ENCODE data around the gene KRT82. TPM values are rescaled to one million over a fixed set of nuclear protein-coding genes. Genes with fewer than 3 reads are reported as not detected.

The KRT82 gene
- total and polyA plus RNA-seq, 12 donors = not detected

GRCh38 chr12:52344111-52344510, 62.0 kb downstream of the KRT82 start:
- Histone ChIP-seq H3K9me3 (replicated peaks in 1 of 3) (no peaks in the 10 kb centered on the region), H3K4me1 (replicated peaks in 1 of 2) (no peaks in the 10 kb centered on the region), H3K27ac (no peak overlapping the region), H3K27me3 (no peaks in the 10 kb centered on the region), H3K4me3 (no peak overlapping the region), H3K36me3 (replicated peaks in 1 of 2) (no peaks in the 10 kb centered on the region)
- TF ChIP-seq POLR2A (IDR thresholded peaks at IDR 0.05) (no peak), CTCF (IDR thresholded peaks at IDR 0.05) (no peak)
- no peak for DNase-seq
- 91 to 95% (median 95%) methylated on average over 7 to 12 of the region's 12 CpGs for WGBS, 4 donors
- intact Hi-C loops (cut with DNase I) = no loop called here

Other genes with a start within 250 kb of the KRT82 start
- 10 to 100 TPM in 1 of 9 donors, 1 to 10 TPM in 7, under 1 TPM in 1; 0.95 to 14.6 (median 5.1) TPM for gene KRT80, start 214.3 kb downstream of the KRT82 start, total RNA-seq
- 1 to 10 TPM; 1.8 to 8.8 (median 2.5) TPM for gene KRT80, start 214.3 kb downstream of the KRT82 start, polyA plus RNA-seq
- 10 to 100 TPM in 2 of 9 donors, 1 to 10 TPM in 6, under 1 TPM in 1; 0.33 to 13.5 (median 7.9) TPM for gene KRT7, start 173.1 kb downstream of the KRT82 start, total RNA-seq
- 10 to 100 TPM in 2 of 3 donors, 1 to 10 TPM in 1; 2.1 to 34.8 (median 12.1) TPM for gene KRT7, start 173.1 kb downstream of the KRT82 start, polyA plus RNA-seq
- 1 to 10 TPM in 5 of 9 donors, under 1 TPM in 3, not detected in 1; 0.69 to 6.2 (median 1.4) TPM for gene KRT86, start 131.7 kb downstream of the KRT82 start, total RNA-seq
- gene KRT86, start 131.7 kb downstream of the KRT82 start, polyA plus RNA-seq = 1 to 10 TPM in 1 of 3 donors, under 1 TPM in 1, not detected in 1; 0.61 to 1.4 TPM
- gene KRT81, start 114.8 kb downstream of the KRT82 start, total RNA-seq = under 1 TPM in 2 of 9 donors, not detected in 7; 0.25 to 0.42 TPM
- gene KRT81, start 114.8 kb downstream of the KRT82 start, polyA plus RNA-seq = not detected
- not detected for gene KRT83, start 84.9 kb downstream of the KRT82 start, total RNA-seq
- gene KRT83, start 84.9 kb downstream of the KRT82 start, polyA plus RNA-seq = not detected
- gene KRT85, start 38.9 kb downstream of the KRT82 start, total RNA-seq = not detected
- gene KRT85, start 38.9 kb downstream of the KRT82 start, polyA plus RNA-seq = not detected
- not detected for gene KRT84, start 20.7 kb downstream of the KRT82 start, total RNA-seq
- gene KRT84, start 20.7 kb downstream of the KRT82 start, polyA plus RNA-seq = not detected
- not detected for gene KRT75, start 28.0 kb upstream of the KRT82 start, total RNA-seq
- not detected for gene KRT75, start 28.0 kb upstream of the KRT82 start, polyA plus RNA-seq
- gene KRT6B, start 45.8 kb upstream of the KRT82 start, total RNA-seq = under 1 TPM in 1 of 9 donors, not detected in 8; 0.25 TPM
- gene KRT6B, start 45.8 kb upstream of the KRT82 start, polyA plus RNA-seq = under 1 TPM in 1 of 3 donors, not detected in 2; 0.20 TPM
- under 1 TPM in 1 of 9 donors, not detected in 8; 0.28 TPM for gene KRT6C, start 67.5 kb upstream of the KRT82 start, total RNA-seq
- gene KRT6C, start 67.5 kb upstream of the KRT82 start, polyA plus RNA-seq = under 1 TPM in 1 of 3 donors, not detected in 2; 0.17 TPM
- gene KRT6A, start 86.9 kb upstream of the KRT82 start, total RNA-seq = 1 to 10 TPM in 1 of 9 donors, under 1 TPM in 1, not detected in 7; 0.28 to 1.1 TPM
- 1 to 10 TPM in 1 of 3 donors, under 1 TPM in 1, not detected in 1; 0.24 to 2.7 TPM for gene KRT6A, start 86.9 kb upstream of the KRT82 start, polyA plus RNA-seq
- gene KRT5, start 114.1 kb upstream of the KRT82 start, total RNA-seq = under 1 TPM in 4 of 9 donors, not detected in 5; 0.11 to 0.88 (median 0.37) TPM
- gene KRT5, start 114.1 kb upstream of the KRT82 start, polyA plus RNA-seq = 1 to 10 TPM in 1 of 3 donors, under 1 TPM in 1, not detected in 1; 0.56 to 4.2 TPM
- not detected for gene KRT71, start 146.8 kb upstream of the KRT82 start, total RNA-seq
- not detected for gene KRT71, start 146.8 kb upstream of the KRT82 start, polyA plus RNA-seq
- gene KRT74, start 167.5 kb upstream of the KRT82 start, total RNA-seq = not detected
- gene KRT74, start 167.5 kb upstream of the KRT82 start, polyA plus RNA-seq = not detected
- under 1 TPM in 1 of 9 donors, not detected in 8; 0.14 TPM for gene KRT72, start 195.1 kb upstream of the KRT82 start, total RNA-seq
- gene KRT72, start 195.1 kb upstream of the KRT82 start, polyA plus RNA-seq = 1 to 10 TPM in 1 of 3 donors, not detected in 2; 2.7 TPM
- gene KRT73, start 212.2 kb upstream of the KRT82 start, total RNA-seq = under 1 TPM in 1 of 9 donors, not detected in 8; 0.18 TPM
- under 1 TPM in 1 of 3 donors, not detected in 2; 0.64 TPM for gene KRT73, start 212.2 kb upstream of the KRT82 start, polyA plus RNA-seq
- not detected for gene KRT2, start 245.9 kb upstream of the KRT82 start, total RNA-seq
- under 1 TPM in 1 of 3 donors, not detected in 2; 0.16 TPM for gene KRT2, start 245.9 kb upstream of the KRT82 start, polyA plus RNA-seq

All from adrenal gland (tissue), 12 donors.